ENCODE data around the gene MTX3. TPM values are rescaled to one million over a fixed set of nuclear protein-coding genes. Genes with fewer than 3 reads are reported as not detected.

The MTX3 gene
- total RNA-seq, 1 experiment from 2014 or later: 7.1 TPM

GRCh38 chr5:79947567-79947966, 43.5 kb downstream of the MTX3 start:
- no peaks in the 10 kb centered on the region for H4K20me1 ChIP-seq (ENCODE audit: low read length)
- H3K4me2 ChIP-seq (ENCODE audit: low read length): no peak overlapping the region
- no peaks in the 10 kb centered on the region for H3K4me1 ChIP-seq (ENCODE audit: insufficient read depth, low read length)
- no peaks in the 10 kb centered on the region for H3K79me2 ChIP-seq (ENCODE audit: low read length)
- no peaks in the 10 kb centered on the region for H3K9me2 ChIP-seq (replicated peaks; ENCODE audit: low read length)
- BruUV-seq (replicated peaks): no TSS peak
- POLR2A ChIA-PET (ENCODE audit: unreplicated experiment): no interaction called here
- no peak for DNase-seq
- no peak overlapping the region for H3K27ac ChIP-seq (ENCODE audit: low read length)
- H3K36me3 ChIP-seq (ENCODE audit: low read depth, low read length): no peaks in the 10 kb centered on the region
- H3K4me3 ChIP-seq (ENCODE audit: low read length): no peak overlapping the region
- no peaks in the 10 kb centered on the region for H3K27me3 ChIP-seq (ENCODE audit: low read length)
- no peaks in the 10 kb centered on the region for H3F3A ChIP-seq (ENCODE audit: low read length, unreplicated experiment)
- H3K9ac ChIP-seq (ENCODE audit: low read length): no peak overlapping the region
- intact Hi-C loops (cut with micrococcal nuclease): no loop called here
- no peak for ATAC-seq
- no peaks in the 10 kb centered on the region for H3K9me3 ChIP-seq (ENCODE audit: low read length)
- CTCF ChIA-PET: no interaction called here
- no peak overlapping the region for H2AFZ ChIP-seq (ENCODE audit: low read length)
- TF ChIP-seq EZH2phosphoT487 (IDR thresholded peaks at IDR 0.05; ENCODE audit: borderline replicate concordance, low read length) (no peak), EZH2 (IDR thresholded peaks at IDR 0.05; ENCODE audit: low read length, unreplicated experiment) (no peak)
- TF ChIP-seq, protein P1, sequence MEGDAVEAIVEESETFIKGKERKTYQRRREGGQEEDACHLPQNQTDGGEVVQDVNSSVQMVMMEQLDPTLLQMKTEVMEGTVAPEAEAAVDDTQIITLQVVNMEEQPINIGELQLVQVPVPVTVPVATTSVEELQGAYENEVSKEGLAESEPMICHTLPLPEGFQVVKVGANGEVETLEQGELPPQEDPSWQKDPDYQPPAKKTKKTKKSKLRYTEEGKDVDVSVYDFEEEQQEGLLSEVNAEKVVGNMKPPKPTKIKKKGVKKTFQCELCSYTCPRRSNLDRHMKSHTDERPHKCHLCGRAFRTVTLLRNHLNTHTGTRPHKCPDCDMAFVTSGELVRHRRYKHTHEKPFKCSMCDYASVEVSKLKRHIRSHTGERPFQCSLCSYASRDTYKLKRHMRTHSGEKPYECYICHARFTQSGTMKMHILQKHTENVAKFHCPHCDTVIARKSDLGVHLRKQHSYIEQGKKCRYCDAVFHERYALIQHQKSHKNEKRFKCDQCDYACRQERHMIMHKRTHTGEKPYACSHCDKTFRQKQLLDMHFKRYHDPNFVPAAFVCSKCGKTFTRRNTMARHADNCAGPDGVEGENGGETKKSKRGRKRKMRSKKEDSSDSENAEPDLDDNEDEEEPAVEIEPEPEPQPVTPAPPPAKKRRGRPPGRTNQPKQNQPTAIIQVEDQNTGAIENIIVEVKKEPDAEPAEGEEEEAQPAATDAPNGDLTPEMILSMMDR (conservative IDR thresholded peaks at IDR 0.05; ENCODE audit: low read depth, low read length): no peak

DNA sequence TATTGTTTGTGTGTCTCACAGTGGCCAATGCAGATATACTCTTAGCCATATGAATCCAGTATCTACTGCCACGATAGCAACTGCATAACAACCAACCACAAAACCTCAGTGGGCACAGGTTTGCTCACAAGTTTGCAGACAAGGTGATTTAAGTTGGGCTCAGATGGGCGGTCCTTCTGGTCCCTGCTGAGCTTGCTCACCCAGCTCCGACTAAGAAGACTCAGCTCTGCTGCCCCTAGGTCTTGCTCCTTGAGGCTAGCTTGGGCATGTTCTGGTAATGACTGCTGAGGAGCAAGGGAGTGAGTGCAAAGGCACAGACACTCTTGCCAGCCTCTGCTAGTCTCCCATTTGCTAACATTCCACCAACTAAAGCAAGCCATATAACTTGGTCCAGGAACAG, 52.6 kb downstream of the MTX3 start:
- H3K9me3 ChIP-seq (ENCODE audit: low read length): no peaks in the 10 kb centered on the region
- no peak overlapping the region for H2AFZ ChIP-seq (ENCODE audit: low read length)
- CTCF ChIA-PET: no interaction called here
- DNase-seq (no peak), ATAC-seq (no peak)
- no peaks in the 10 kb centered on the region for H3K9me2 ChIP-seq (replicated peaks; ENCODE audit: low read length)
- H3K4me1 ChIP-seq (ENCODE audit: insufficient read depth, low read length): no peaks in the 10 kb centered on the region
- H4K20me1 ChIP-seq (ENCODE audit: low read length): no peaks in the 10 kb centered on the region
- BruUV-seq (replicated peaks): no TSS peak
- H3K36me3 ChIP-seq (ENCODE audit: low read depth, low read length): no peaks in the 10 kb centered on the region
- H3K4me2 ChIP-seq (ENCODE audit: low read length): no peak overlapping the region
- H3K79me2 ChIP-seq (ENCODE audit: low read length): no peaks in the 10 kb centered on the region
- no peaks in the 10 kb centered on the region for H3F3A ChIP-seq (ENCODE audit: low read length, unreplicated experiment)
- no peak overlapping the region for H3K9ac ChIP-seq (ENCODE audit: low read length)
- POLR2A ChIA-PET (ENCODE audit: unreplicated experiment): no interaction called here
- H3K27me3 ChIP-seq (ENCODE audit: low read length): 0 out of 2 replicates have a peak, but pooled peaks cover 5% of the 10 kb centered on the region
- no peak overlapping the region for H3K4me3 ChIP-seq (ENCODE audit: low read length)
- no peak overlapping the region for H3K27ac ChIP-seq (ENCODE audit: low read length)
- TF ChIP-seq EZH2 (IDR thresholded peaks at IDR 0.05; ENCODE audit: low read length, unreplicated experiment): no peak
- TF ChIP-seq EZH2phosphoT487 (IDR thresholded peaks at IDR 0.05; ENCODE audit: borderline replicate concordance, low read length): no peak
- intact Hi-C loops (cut with micrococcal nuclease): loop anchor here (5.0 kb wide), 1 partner anchor 129 kb away; no protein-coding TSS in a partner anchor

GRCh38 chr5:79936646-79937216, 54.3 kb downstream of the MTX3 start:
- no peaks in the 10 kb centered on the region for H3K79me2 ChIP-seq (ENCODE audit: low read length)
- no peak overlapping the region for H3K4me2 ChIP-seq (ENCODE audit: low read length)
- H3K9ac ChIP-seq (ENCODE audit: low read length): no peak overlapping the region
- no peaks in the 10 kb centered on the region for H3K4me1 ChIP-seq (ENCODE audit: insufficient read depth, low read length)
- H3K27ac ChIP-seq (ENCODE audit: low read length): no peak overlapping the region
- BruUV-seq (replicated peaks): no TSS peak
- H3K36me3 ChIP-seq (ENCODE audit: low read depth, low read length): no peaks in the 10 kb centered on the region
- no peak overlapping the region for H2AFZ ChIP-seq (ENCODE audit: low read length)
- no peaks in the 10 kb centered on the region for H3K9me3 ChIP-seq (ENCODE audit: low read length)
- intact Hi-C loops (cut with micrococcal nuclease): loop anchor here (5.0 kb wide), 1 partner anchor 131 kb away; no protein-coding TSS in a partner anchor
- ChIA-PET CTCF (no interaction called here), POLR2A (ENCODE audit: unreplicated experiment) (no interaction called here)
- DNase-seq (peak; percentile 38), ATAC-seq (peak; percentile 66)
- no peak overlapping the region for H3K4me3 ChIP-seq (ENCODE audit: low read length)
- H3K27me3 ChIP-seq (ENCODE audit: low read length): 0 out of 2 replicates have a peak, but pooled peaks cover 5% of the 10 kb centered on the region
- H3F3A ChIP-seq (ENCODE audit: low read length, unreplicated experiment): no peaks in the 10 kb centered on the region
- TF ChIP-seq EZH2phosphoT487 (IDR thresholded peaks at IDR 0.05; ENCODE audit: borderline replicate concordance, low read length) (no peak), EZH2 (IDR thresholded peaks at IDR 0.05; ENCODE audit: low read length, unreplicated experiment) (no peak)
- TF ChIP-seq, protein P1 (conservative IDR thresholded peaks at IDR 0.05; ENCODE audit: low read depth, low read length): no peak
- H4K20me1 ChIP-seq (ENCODE audit: low read length): no peaks in the 10 kb centered on the region
- no peaks in the 10 kb centered on the region for H3K9me2 ChIP-seq (replicated peaks; ENCODE audit: low read length)

Measured in PC-3 (cell line).